HG03378 (cell line): Measurements from ENCODE around the gene PSMB7.

Source experiments
- ATAC-seq: cut with Tn5 transposase; IDR thresholded peaks from one replicate; pipeline ENCODE4 v1.9.1; 2021; ENCODE audit warnings: mild to moderate bottlenecking, moderate library complexity; ENCODE audit not compliant: unreplicated experiment

The PSMB7 gene

DNA sequence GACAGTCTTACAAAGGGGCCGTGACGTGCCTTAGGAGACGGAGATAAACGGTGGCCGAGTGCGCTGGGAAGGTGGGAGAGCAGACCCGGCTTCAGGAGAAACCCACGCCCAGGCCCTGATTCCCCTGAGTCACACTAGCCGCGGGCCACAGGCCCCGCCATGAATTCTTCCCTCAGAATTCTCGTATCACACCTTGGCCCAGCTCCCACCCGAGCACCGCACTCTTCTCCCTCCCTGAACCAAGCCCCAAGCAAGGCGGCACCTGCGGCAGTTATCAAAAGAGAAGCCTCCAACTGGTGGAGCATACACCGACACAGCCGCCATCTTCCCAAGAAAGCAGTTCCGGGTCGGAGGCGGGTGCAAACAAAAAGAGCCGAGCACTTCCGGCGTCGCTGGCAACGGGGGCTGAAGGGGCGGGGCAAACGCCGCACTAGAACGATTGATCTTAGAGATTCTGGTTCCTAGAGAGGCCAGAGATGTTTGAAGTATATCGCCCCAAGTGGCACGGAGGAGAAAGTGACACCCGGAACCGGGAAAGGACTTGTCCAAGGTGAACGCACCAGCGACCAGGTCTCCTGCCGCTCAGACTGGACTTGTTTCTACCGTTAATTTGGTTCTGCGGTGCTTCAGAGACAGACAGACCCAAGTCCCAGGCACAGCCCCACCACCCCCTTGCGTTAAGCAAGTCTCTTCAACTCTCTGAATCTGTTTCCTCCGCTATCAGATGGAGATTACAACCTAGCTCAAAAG, at the start of gene PSMB7:
TSS of gene PSMB7 (minus strand) at position 341 of the 750 bp plus-strand sequence. CDS start at position 324, 17 bp downstream.
- ATAC-seq: peak; percentile 80

DNA sequence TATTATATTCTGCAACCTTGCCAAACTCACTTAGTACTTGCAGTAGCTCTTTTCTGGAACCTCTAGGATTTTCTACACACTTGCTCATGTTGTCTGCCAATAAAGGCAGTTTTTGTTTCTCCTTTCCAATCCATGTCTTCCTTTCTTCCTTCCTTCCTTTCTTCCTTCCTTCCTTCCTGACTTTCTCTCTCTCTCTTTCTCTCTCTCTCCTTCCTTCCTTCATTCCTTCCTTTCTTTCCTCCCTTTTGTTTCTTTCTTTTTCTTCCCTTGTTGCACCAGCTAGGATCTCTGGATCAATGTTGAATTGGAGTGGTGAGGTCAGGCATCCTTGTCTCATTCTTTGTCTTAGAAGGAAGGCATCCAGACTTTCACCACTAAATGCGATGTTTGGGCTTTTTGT, 47.5 kb upstream of the PSMB7 start:
- no peak for ATAC-seq

DNA sequence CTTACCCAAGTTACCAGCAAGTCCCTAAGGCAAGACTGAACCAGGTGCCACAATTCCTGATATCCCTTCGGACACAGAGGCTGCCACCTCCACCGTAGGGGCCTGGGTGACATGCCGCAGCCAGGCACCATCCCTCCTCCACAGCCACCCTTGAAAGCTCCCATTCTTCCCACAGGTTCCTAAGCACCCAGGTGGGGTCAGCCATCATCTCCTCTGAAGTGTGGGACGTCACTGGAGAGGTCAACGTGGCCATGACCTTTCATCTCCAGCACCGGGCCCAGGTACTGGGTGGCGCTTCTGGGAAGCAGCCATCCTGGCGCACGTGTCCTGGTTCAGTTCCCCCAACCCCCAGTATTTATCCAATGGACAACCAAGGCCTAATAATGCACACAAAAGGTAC, 43.2 kb upstream of the PSMB7 start:
- ATAC-seq: no peak

DNA sequence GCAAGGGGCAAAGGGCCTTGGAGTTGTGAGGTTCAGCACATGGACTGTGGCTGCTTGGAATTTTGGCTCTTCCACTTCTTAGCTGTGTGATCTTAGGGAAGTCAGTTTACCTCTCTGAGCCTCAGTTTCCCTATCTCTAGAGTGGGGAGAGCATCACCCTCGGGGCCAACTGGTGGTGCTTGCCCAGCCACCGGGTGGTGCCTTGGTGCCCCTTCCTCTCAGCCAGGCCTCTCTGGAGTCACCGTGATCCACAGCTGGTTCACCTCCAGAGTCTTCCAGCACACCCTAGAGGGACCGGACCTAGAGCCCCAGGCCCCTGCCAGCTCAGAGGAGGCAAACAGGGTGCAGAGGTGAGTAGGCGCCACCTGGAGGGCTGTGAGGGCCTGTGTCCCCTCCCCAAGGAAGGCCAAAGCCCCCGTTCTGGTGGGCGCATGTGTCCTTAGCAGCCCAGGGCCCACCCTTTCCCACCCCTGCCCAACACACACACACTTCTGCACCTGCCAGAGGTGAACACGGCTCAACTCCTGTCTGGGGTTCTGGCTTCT, 42.7 kb upstream of the PSMB7 start:
- no peak for ATAC-seq

DNA sequence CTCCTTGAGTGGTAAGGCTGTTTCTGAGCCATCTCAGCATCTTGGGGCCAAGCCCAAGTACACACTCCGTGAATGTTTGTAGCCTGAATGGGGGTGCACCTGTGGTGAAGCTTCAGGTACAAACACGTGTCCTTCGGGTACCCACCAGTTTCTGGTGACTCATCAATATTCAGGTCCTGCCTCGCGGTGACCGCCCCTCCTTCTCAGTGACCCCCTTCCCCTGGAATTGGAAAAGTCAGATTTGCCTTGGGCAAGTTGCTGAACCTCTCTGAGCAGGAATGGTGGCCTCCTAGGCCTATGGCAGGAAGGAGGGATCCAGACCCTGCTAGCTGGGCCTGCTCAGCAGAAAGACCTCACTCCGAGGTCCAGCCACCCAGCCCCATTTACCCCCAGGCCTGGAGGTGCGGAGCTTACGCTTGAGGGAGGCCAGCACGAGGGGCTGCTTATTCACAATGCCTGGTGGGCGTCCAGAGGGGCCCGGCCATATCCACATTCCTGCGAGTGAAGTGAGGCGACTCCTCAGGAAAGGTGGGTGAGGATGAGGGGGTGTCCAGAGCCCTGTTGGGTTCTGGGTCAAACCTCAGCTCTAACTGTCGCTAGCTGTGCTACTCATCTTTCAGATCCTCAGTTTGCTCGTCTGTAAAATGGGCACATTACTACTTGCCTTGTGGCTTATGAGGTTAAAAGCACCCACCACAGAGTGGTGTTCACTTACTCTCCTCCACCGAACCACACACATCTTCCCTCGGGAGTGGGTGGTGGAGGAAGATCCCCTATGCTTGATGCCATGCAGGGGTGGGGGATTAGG, 42.0 kb upstream of the PSMB7 start:
- no peak for ATAC-seq

DNA sequence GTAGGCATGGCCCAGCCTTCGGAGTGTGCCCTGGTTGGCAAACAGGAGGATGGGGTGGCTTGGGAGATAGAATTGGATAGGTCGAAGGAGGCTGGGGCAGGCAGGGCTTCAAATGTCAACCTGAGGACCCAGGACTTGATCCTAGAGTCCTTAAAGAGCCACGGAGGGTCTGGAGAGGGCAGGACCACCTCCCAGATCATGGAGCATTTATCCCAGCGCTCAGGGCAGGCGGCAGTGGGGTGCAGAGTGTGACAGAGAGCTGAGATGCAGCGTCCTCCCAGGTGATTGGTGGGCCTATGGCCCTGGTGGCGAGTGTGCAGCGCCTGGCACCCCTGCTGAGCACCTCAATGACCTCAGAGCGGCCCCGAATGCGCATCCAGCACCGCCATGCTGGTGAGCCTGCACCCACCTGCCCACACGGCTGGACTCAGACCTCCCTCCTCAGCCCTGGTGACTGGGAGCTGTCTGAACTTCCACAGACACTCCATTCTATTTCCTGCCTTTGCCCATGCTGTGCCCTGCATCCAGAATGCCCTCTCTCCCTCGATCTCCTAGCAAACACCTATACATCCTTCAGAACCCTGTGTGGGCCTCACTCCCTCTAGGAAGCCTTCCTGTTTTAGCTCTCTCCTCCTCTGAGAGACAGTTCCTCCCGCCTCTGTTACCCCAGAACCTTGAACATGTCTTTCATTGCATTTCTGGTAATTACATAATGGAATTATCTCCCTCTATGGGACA, 41.3 kb upstream of the PSMB7 start:
- no peak for ATAC-seq

DNA sequence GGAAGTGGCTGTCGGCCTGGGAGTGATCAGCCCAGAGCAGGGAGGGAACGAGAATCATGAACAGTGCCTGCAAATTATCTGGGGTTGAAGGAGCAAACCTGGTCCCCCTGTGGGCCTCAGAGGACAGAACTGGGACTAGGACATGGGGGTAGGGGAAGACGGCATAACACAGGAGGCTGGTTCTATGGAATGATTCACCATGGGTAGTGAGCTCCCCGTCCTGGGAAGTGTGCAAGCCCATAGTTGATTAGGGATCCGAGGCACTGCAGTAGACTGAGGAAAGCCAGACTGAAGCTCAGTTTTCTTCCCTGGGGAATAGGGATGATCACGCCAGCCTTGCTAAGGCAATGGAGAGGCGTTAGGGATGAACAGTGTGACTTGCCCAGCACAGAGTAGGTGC, 40.6 kb upstream of the PSMB7 start:
- no peak for ATAC-seq

DNA sequence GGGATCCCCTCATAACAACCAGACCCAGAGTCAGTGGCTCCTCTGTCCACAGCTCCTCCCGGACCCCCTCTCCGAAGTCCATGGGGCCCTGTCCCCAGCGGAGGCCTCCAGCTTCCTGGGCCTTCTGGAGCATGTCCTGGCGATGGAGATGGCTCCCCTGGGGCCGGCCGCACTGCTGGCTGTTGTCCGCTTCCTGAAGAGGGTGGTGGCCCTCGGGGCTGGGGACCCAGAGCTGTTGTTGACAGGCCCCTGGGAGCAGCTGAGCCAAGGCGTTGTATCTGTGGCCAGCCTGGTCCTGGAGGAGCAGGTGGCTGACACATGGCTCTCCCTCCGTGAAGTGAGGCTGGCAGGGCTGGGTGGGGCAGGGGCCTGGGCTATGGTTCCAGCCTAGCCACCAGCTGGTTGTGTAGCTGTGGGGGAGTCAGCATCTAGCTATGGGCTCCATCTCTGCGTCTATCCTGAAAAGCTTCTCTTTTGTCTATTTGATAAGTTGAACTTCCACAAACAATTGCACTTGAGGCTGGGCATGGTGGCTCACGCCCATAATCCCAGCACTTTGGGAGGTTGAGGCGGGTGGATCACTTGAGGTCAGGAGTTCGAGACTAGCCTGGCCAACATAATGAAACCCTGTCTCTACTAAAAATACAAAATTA, 39.7 kb upstream of the PSMB7 start:
- ATAC-seq: no peak

DNA sequence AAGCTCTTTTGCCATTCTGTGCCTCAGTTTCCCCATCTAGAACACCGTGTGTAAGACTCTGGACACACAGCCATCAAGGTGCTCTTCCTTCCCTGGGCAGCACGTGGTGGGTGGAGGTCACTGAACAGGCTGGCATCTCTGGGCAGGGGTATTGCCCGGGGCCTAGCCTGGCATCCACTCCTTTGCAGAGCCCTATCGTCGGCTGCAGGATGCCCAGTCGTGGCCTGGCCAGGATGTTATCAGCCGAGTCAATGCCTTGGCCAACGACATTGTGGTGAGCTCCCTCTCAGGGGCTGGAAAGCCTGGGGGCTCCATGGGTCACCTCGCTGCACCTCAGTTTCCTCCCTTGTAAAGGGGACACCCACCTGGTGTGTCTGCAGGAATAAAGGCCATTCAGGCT, 39.1 kb upstream of the PSMB7 start:
- no peak for ATAC-seq

DNA sequence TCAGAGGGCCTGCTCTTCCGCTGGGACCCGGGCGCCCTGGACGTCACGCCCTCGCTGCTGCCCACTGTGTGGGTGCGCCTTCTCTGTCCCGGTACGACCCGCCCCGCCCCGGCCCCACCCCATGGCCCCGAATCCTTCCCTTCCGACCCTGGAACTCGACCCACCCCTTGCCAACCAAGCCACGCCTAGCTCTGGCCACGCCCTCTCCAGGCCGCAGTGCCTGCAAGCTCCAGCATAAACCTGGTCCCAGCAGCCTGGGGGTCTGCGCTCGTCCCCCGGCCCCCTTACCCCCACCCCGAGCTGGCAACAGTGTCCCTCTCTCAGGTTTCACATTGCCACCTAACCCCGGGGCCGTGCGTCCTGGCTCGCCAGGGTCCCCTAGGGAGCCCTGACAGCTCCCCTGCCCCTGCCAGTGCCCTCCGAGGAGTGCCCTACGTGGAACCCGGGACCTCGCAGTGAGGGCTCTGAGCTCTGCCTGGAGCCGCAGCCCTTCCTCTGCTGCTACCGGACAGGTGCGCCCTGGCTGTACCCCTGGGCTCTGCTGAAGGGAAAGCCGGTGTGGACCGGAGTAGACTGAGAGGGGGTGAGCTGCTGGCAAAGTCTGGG, 38.4 kb upstream of the PSMB7 start:
- no peak for ATAC-seq

DNA sequence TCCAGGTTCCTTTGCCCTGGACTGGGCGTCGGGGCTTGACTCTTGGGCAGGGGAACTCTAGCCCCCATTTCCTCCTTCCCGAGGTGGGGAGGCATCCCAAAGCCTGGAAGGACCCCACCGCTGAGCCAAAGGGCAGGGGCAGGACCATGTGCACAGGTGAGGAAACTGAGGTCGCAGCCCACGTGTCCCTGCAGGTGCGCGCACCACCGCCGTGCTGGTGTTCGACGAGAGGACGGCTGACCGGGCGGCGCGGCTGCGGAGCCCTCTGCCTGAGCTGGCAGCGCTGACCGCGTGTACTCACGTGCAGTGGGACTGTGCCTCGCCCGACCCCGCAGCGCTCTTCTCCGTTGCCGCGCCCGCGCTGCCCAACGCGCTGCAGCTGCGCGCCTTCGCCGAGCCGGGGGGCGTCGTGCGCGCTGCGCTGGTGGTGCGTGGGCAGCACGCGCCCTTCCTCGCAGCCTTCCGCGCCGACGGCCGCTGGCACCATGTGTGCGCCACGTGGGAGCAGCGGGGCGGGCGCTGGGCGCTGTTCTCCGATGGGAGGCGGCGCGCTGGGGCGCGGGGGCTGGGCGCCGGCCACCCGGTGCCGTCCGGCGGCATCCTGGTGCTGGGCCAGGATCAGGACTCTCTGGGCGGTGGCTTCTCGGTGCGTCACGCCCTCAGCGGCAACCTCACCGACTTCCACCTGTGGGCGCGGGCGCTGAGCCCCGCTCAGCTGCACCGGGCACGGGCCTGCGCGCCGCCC, 37.8 kb upstream of the PSMB7 start:
- no peak for ATAC-seq

DNA sequence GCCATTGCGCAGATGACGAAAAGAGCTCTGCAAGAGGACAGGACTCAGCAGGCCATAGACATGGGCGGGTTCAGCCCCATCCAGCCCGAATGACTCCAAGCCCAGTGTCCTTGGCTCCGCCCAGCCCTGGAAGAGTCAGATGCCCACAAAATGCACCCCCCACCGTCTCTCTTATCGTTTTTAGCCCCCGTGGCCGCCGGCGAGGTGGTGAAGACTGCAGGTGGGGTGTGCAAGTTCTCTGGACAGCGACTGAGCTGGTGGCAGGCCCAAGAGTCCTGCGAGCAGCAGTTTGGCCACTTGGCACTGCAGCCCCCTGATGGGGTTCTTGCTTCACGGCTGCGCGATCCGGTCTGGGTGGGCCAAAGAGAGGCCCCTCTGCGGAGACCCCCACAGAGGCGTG, 37.1 kb upstream of the PSMB7 start:
- ATAC-seq: no peak

DNA sequence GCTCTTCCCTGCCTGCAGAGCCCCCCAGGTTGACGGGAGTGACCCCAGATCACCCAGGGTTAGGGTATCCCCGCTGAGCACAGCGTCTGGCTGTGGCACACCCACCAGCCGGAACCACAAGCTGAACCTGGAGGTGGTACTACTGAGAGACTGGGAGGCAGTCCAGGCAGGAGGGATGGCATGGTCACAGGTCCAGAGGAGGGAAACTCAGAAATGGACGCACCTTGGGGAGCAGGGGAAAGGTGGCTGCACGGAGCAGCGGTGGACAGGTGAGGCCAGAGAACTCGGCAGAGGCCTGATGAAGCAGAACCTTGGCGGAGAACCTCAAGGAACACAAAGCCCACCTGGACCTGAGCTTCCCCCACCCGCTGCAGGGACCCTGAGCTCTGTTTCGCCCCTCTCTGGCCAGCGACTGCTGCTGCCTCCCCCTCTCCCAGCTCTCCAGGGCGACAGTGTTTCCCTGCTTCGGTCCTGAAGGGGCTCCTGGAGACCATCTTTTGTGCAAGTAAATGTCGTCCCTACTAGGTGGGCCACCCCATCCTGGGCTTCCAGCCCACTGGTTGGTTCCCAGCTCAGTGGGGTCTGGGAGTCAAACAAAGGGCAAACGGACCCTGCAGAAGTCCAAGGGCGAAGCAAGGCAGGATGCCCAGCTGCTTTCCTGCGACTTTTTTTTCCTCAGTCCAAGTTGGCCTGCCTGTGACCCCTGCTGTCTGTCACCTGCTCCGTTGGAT, 35.9 kb upstream of the PSMB7 start:
- ATAC-seq: no peak

DNA sequence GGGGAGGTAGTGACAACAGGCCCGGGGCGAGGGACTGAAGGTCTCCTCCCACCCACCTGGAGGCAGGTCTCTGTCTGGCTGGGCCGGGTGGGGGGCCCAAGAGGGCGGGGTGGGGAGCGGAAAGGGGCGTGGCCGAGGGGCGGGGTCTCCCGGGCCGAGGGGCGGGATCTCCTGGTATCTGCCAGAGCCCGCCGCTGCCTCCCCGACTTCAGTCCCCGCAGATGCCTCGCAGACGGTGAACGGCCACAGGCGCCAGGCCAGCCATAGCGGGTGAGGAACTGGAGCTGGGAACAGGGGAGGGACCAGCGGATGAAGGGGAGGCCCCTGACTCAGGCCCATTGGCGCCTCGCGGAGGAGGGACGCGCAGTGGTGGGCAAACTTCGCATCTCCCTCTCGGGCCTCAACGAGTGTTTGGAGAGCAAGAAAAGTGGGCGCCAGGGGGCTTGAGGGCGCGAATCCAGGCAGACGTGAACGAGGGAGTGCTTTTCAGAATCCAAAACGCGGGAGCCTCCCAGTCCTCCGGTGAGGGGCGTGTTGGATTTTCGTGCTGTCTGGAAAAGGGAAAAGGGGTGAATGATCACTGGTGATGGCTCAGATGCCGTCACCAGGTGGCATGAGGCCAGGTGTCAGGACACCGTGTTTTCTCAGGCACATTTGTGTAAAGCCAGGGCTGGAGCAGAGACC, 35.1 kb upstream of the PSMB7 start, which contains the start of gene ADGRD2:
TSS of gene ADGRD2 (plus strand) at position 211 of the 684 bp plus-strand sequence. CDS start 1,216 bp downstream, outside the sequence.
- ATAC-seq: no peak

DNA sequence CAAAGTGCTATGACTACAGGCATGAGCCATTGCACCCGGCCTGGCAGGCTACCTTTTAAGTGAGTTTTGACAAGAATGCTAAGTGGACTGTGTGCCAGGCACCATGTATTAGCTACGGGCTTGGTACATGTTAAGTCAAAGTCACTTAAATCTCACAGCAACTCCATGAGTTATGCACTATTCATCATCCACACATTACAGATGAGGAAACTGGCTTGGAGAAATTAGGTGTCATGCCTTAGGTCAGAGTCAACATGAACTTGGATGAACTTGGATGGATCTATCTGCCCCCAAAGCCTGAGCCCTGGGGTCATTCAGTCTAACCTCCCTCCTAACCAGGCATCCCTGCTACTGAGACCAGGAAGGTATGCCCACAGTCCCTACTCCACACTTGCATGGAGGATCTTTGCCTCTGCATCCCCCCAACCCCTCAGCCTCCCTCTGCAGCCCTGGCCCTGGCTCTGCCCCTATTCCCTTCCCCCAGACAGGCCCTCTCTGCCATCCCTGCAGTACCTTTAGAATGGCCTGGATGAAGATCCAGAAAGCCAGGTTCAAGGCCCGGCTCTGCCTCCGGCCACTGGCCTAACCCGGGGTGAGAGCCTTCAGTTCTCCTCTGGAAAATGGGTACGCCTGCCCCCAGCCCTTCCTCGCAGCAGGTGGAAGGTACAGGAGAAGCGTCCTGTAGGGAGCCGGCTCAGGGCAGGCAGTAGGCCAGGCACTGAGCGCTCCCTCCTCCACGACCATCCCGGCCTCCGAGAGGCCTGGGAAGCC, 34.3 kb upstream of the PSMB7 start:
- ATAC-seq: no peak

DNA sequence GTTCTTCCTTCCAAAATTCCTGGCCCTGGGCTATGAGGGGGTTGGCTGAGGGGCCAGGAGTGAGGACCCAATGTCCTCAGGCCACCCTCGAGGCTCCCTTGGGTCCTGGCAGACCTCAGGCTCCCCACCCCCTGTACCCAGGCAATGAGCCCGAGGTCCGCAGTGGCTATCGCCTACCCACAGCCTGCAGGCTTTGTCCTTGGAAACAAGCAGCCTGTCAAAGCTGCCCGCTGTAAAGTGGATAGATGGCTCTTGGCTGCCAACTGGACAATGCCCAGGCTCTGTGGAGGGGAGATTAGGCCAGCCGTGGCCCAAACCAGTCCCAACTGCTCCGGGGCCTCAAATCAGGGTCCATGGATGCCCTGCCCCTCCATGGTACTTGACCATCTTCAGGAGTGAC, 32.8 kb upstream of the PSMB7 start:
- ATAC-seq: no peak

DNA sequence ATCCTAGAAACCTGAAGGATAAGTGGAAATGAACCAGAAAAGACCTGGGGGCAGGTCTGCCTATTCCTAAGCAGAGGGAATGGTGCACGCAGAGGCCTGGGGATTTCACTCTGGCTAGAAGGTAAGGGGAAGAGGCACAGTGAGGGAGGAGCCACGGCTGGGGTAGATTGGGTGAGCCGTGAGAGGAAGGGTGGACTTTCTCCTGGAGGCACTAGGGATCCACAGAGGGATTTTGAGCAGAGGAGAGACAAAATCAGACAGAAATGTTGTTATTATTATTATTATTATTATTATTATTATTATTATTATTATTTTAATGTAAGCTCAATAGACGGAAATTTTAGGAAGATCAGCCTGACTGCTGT, 32.0 kb upstream of the PSMB7 start:
- ATAC-seq: no peak

DNA sequence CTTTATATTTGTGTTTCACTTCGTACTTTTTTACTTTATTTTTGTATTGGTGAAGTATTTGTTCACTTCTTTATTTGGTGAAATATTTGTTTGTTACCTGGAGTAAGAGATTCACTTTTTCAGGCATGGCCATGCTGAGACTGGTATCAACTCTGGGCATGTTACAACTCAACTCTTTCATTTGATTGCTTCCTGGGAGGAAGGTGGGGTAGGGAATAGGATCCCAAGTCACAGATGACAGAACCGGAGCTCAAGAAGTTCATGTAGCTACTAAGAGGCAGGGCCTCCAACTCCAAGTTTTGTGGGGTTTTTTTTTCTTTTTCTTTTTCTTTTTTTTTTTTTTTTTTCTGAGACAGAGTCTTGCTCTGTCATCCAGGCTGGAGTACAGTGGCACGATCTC, 28.9 kb upstream of the PSMB7 start:
- ATAC-seq: no peak
